ENCODE results near the gene RGS7.

DNA sequence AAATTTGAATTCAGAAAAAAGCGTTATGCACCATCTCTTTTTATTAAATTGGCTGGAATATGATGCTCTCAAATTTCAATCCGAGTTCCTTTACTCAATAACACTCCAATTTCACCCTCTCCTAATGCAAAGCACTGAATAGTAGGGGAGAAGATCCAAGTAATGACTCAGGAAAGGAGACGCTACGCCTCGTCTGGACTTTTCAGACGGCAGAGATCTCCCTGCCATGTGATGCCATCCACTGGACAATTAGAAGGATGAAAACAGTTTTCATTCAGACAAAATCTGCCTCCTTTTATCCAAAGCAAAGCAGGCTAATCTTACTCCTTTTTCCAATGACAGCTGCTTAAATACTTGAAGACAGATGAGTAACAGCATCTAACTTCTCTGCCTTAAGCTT is 502.6 kb downstream of the RGS7 start:
- no peak for TF ChIP-seq EZH2 (IDR thresholded peaks at IDR 0.05; ENCODE audit: low read length)
- TF ChIP-seq, protein P1, sequence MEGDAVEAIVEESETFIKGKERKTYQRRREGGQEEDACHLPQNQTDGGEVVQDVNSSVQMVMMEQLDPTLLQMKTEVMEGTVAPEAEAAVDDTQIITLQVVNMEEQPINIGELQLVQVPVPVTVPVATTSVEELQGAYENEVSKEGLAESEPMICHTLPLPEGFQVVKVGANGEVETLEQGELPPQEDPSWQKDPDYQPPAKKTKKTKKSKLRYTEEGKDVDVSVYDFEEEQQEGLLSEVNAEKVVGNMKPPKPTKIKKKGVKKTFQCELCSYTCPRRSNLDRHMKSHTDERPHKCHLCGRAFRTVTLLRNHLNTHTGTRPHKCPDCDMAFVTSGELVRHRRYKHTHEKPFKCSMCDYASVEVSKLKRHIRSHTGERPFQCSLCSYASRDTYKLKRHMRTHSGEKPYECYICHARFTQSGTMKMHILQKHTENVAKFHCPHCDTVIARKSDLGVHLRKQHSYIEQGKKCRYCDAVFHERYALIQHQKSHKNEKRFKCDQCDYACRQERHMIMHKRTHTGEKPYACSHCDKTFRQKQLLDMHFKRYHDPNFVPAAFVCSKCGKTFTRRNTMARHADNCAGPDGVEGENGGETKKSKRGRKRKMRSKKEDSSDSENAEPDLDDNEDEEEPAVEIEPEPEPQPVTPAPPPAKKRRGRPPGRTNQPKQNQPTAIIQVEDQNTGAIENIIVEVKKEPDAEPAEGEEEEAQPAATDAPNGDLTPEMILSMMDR (optimal IDR thresholded peaks at IDR 0.05 in 1 of 3, IDR thresholded peaks at IDR 0.05 in 1 of 3, conservative IDR thresholded peaks at IDR 0.05 in 1 of 3; ENCODE audit: extremely low read depth in 1 of 3, insufficient read depth in 2 of 3, low read length in 3 of 3) = no peak

Data from keratinocyte (primary cell).